Activated T-helper 1 cell treated with anti-CD3 and anti-CD28 coated beads, Interleukin-12 subunit alpha, Interleukin-12 subunit beta, Interleukin-2, Interleukin-4 antibody, amounts not matched to agents 30 ng/mL and 10 ng/mL and 1 ng/mL, durations not matched to agents 14 hours and 24 hours and 36 hours (primary cell): ENCODE results near the gene CYP2A7. TPM values are rescaled to one million over a fixed set of nuclear protein-coding genes. Genes with fewer than 3 reads are reported as not detected.
"Not testable (repeated sequence)": the region's sequence is repeated elsewhere in the genome, so short reads cannot be mapped to it uniquely, and the experiment has no call there.

Source experiments
- DNase-seq: peaks from one replicate; pipeline ENCODE4 v3.0.0; 2021; ENCODE audit warnings: low spot score
- H3K27ac Mint-ChIP-seq: one replicate; pipeline ENCODE4 v1.8.0; 2021; ENCODE audit warnings: mild to moderate bottlenecking, mixed read lengths
- H3K27me3 Mint-ChIP-seq: one replicate; pipeline ENCODE4 v1.8.0; 2022; ENCODE audit warnings: mild to moderate bottlenecking, moderate library complexity, mixed read lengths; ENCODE audit not compliant: insufficient read depth
- H3K36me3 Mint-ChIP-seq: one replicate; pipeline ENCODE4 v1.8.0; 2021; ENCODE audit warnings: low read depth, mixed read lengths
- H3K4me1 Mint-ChIP-seq: one replicate; pipeline ENCODE4 v1.8.0; 2021; ENCODE audit warnings: low read depth, mixed read lengths
- H3K4me3 Mint-ChIP-seq: one replicate; pipeline ENCODE4 v1.8.0; 2021; ENCODE audit warnings: mild to moderate bottlenecking, moderate library complexity, mixed read lengths
- H3K9me3 Mint-ChIP-seq: one replicate; pipeline ENCODE4 v1.8.0; 2021; ENCODE audit warnings: mixed read lengths
- intact Hi-C: fragments of 100-400 bp; cut with micrococcal nuclease; formaldehyde crosslinking; loops from one replicate; pipeline ENCODE4 v1.15.1; 2024
- total RNA-seq: library from RNA; stranded (reverse); gene quantifications from 2 replicates; pipeline ENCODE4 v1.2.3, GENCODE V29; 2022

The CYP2A7 gene
- total RNA-seq, 1 donor from 2014 or later: not detected

DNA sequence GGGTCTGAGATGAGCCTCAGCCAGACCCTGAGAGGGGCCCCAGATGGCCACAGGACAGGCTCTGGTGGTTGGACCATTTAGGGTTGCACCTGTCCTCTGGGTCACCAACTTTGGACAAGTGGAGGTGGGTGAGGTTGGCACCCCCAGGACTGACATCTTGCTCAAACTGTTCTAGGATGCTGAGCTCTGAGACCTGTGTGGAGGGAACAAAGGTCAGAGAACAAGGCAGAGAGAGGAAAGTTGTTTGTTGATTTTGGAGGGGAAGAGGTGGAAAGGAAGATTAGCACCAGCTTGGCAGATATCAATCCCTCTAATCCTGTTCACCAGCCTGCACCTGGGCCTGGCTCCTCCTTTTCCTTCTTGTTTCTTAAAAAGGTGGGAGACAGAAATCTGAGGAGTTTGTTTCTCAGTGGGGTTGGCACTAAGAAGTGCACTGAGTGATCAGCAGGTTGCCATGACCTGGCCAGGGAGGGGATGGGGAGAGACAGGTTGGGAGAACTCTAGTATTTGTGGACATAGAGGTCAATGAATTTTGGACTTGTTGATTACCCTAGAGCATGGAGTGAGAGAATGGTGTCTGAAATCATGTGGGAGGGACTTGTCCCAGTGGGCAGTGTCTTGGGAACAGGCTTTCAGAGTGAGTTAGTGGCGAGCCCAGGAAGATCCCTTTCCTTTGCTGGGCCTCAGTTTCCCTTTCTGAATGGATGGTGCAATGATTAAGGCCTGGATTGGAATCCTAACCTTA lies 2.3 kb upstream of the CYP2A7 start:
- DNase-seq, H3K4me3 Mint-ChIP-seq, H3K27ac Mint-ChIP-seq, H3K36me3 Mint-ChIP-seq, H3K9me3 Mint-ChIP-seq, intact Hi-C loops, H3K4me1 Mint-ChIP-seq: not testable (repeated sequence)
- H3K27me3 Mint-ChIP-seq: peaks cover 25% of the 10 kb centered on the region

DNA sequence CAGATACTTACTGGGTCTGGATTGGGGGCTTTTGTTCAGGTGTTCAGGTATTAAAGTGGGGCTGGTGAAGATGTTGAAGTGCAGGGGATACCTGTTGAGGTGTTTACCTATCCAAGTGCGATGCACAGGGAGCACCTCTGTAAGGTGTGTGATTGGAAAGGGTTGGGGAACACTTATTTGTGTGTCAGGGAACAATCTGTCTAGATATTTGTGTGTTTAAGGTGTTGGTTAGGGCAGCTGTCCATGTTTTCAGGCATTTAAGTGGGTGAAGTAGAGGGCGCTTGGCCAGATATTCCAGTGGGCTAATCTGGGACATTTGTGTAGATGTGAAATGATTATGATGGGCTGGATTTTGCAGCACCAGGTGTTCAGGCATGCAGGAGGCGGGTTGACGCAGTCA lies 2.7 kb downstream of the CYP2A7 start:
- H3K4me3 Mint-ChIP-seq, H3K9me3 Mint-ChIP-seq, H3K36me3 Mint-ChIP-seq, intact Hi-C loops, H3K27ac Mint-ChIP-seq, DNase-seq: not testable (repeated sequence)
- peaks cover 14% of the 10 kb centered on the region for H3K4me1 Mint-ChIP-seq
- peaks cover 27% of the 10 kb centered on the region for H3K27me3 Mint-ChIP-seq

DNA sequence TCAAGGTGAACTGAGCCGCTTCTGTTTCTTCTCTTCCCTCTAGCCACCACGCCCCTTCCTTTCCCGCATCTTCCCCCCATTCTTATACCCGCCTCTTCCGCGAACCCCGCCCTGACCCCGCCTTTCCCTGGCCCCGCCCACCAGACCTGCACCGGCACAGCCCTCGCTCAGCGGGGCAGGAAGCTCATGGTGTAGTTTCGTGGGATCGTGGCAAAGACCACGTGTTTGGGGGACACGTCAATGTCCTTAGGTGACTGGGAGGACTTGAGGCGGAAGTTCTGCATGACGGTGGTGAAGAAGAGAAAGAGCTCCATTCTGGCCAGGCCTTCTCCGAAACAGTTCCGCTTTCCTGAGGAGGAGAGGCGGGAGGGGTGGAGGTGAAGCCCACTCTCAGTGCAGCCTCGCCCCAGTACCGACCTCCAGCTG lies 6.5 kb downstream of the CYP2A7 start:
- DNase-seq: peak; percentile 79
- H3K9me3 Mint-ChIP-seq, H3K36me3 Mint-ChIP-seq: not testable (repeated sequence)
- peak overlapping the region; percentile 70 for H3K27ac Mint-ChIP-seq
- H3K4me1 Mint-ChIP-seq: peaks cover 14% of the 10 kb centered on the region
- H3K4me3 Mint-ChIP-seq: peak overlapping the region; percentile 62
- intact Hi-C loops: loop anchor here (1.0 kb wide), 1 partner anchor 95 kb away; no protein-coding TSS in a partner anchor
- H3K27me3 Mint-ChIP-seq: peaks cover 33% of the 10 kb centered on the region

DNA sequence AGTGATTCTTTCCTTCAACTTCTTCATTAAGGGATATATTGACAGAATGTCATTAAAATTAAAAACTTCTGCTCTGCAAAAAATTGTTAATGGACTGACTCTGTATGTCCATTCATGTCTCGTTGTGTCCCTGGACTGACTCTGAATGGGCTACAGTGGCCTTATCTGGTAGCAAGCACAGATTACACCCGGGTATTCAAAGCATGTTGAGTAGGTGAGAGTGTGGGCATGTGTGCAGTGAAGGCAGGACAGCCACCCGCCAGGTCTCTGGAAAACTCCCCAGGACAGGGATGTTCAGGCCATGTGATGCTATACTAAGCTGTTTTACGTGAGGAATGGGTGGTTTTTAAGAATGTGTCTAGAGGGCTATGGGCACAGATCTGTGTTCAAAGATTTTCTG lies 7.2 kb downstream of the CYP2A7 start:
- Mint-ChIP-seq H3K27me3 (peaks cover 37% of the 10 kb centered on the region), H3K4me1 (peaks cover 14% of the 10 kb centered on the region), H3K4me3 (peak overlapping the region; percentile 62)
- H3K9me3 Mint-ChIP-seq, H3K36me3 Mint-ChIP-seq, H3K27ac Mint-ChIP-seq, DNase-seq: not testable (repeated sequence)
- intact Hi-C loops: loop anchor here (1.0 kb wide), 1 partner anchor 95 kb away; no protein-coding TSS in a partner anchor

DNA sequence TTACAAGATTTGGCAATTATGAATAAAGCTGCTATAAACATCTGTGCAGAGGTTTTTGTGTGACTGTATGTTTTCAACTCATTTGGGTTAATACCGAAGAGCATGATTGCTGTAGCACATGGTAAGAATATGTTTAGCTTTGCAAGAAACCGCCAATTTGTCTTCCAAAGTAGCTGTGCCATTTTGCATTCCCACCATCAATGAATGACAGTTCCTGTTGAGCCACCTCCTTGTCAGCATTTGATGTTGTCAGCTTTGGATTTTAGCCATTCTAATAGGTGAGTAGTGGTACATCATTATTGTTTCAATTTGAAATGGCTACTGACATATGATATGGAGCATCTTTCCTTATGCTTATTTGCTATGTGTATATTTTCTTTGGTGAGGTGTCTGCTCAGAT lies 8.2 kb downstream of the CYP2A7 start:
- intact Hi-C loops, H3K27ac Mint-ChIP-seq, H3K4me3 Mint-ChIP-seq, H3K36me3 Mint-ChIP-seq, H3K9me3 Mint-ChIP-seq, DNase-seq: not testable (repeated sequence)
- peaks cover 14% of the 10 kb centered on the region for H3K4me1 Mint-ChIP-seq
- peaks cover 29% of the 10 kb centered on the region for H3K27me3 Mint-ChIP-seq

DNA sequence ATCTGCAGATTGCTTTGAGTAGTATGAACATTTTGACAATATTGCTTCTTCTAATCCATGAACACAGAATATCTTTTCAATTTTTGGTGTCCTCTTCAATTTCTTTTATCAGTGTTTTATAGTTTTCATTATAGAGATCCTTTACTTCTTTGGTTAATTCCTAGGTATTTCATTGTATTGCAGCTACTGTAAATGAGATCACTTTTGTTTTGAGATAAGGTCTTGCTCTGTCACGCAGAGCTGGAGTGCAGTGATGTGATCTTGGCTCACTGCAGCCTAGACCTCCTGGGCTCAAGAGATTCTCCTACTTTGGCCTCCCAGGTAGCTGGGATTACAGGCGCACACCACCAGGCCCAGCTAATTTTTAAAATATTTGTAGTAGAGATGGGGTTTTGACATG lies 9.8 kb downstream of the CYP2A7 start:
- Mint-ChIP-seq H3K9me3 (no peaks in the 10 kb centered on the region), H3K36me3 (peaks cover 3% of the 10 kb centered on the region), H3K4me1 (peaks cover 14% of the 10 kb centered on the region), H3K4me3 (no peak overlapping the region), H3K27ac (no peak overlapping the region), H3K27me3 (peaks cover 28% of the 10 kb centered on the region)
- DNase-seq: no peak
- intact Hi-C loops: no loop called here

DNA sequence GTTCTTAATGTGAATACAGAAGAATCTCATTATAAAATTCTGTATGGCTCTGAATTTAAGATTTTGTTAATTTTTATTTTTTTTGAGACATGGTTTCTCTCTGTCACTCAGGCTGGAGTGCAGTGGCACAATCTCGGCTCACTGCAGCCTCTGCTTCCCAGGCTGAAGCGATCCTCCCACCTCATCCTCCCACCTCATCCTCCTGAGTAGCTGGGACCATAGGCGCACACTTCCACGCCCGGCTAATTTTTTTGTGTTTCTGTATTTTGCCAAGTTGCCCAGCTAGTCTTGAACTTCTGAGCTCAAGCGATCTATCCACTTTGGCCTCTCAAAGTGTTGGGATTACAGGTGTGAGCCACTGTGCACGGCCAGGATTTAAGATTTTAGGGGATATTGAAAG lies 14.3 kb downstream of the CYP2A7 start:
- Mint-ChIP-seq H3K4me3 (no peak overlapping the region), H3K27me3 (peaks cover 36% of the 10 kb centered on the region), H3K9me3 (no peaks in the 10 kb centered on the region), H3K27ac (no peak overlapping the region), H3K4me1 (no peaks in the 10 kb centered on the region), H3K36me3 (no peaks in the 10 kb centered on the region)
- no peak for DNase-seq
- intact Hi-C loops: no loop called here

DNA sequence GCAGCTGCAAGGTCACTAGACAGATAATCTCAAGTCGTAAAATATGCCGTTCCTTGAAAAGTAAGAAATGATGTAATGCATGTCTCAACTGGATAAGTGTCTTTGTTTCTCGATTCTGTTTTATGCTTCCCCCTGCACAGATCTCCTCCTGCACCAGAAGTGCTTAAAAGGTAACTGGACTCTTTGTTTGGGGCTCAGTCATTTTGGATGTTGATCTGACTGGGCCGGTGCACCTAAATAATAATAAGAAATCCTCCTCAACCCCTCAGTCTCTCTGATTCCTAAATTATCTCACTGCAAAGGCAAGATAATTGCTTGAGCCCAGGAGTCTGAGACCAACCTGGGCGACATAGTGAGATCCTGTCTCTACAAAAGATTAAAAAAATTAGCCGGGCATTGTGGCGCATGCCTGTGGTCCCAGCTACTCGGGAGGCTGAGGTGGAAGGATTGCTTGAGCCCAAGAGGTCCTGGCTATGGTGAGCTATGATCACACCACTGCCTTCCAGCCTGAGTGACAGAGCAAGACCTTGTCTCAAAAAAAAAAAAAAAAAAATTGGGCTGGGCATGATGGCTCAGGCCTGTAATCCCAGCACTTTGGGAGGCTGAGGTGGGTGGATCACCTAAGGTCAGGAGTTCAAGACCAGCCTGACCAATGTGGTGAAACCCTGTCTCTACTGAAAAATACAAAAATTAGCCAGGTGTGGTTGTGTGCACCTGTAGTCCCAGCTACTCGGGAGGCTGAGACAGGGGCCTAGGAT lies 17.1 kb downstream of the CYP2A7 start:
- H3K36me3 Mint-ChIP-seq, H3K4me3 Mint-ChIP-seq, H3K27ac Mint-ChIP-seq: not testable (repeated sequence)

DNA sequence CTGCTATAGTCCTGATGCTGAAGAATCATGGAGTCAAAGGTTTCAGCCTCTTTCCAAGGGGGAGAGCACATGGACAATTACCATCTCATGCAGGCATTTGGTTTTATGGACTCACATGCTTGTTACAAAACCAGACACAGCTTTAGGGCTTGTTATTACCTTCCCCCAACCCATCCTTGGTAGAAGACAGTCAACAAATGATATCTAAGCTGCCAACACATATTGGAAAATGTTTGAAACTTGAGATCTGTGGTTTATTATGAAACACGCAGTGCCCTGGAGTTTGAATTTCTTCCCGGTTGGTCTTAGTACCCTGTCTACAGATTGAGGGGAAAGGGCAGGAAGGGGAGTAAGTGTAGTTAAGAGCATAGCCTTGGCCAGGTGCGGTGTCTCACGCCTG lies 19.2 kb downstream of the CYP2A7 start:
- intact Hi-C loops: no loop called here
- H3K4me1 Mint-ChIP-seq: no peaks in the 10 kb centered on the region
- no peak for DNase-seq
- H3K36me3 Mint-ChIP-seq: no peaks in the 10 kb centered on the region
- peaks cover 29% of the 10 kb centered on the region for H3K27me3 Mint-ChIP-seq
- H3K4me3 Mint-ChIP-seq: no peak overlapping the region
- H3K9me3 Mint-ChIP-seq: no peaks in the 10 kb centered on the region
- no peak overlapping the region for H3K27ac Mint-ChIP-seq

More for the DNA sequence above, 17.1 kb downstream of the CYP2A7 start:
- DNase-seq, H3K9me3 Mint-ChIP-seq, intact Hi-C loops, H3K4me1 Mint-ChIP-seq: not testable (repeated sequence)
- peaks cover 34% of the 10 kb centered on the region for H3K27me3 Mint-ChIP-seq

DNA sequence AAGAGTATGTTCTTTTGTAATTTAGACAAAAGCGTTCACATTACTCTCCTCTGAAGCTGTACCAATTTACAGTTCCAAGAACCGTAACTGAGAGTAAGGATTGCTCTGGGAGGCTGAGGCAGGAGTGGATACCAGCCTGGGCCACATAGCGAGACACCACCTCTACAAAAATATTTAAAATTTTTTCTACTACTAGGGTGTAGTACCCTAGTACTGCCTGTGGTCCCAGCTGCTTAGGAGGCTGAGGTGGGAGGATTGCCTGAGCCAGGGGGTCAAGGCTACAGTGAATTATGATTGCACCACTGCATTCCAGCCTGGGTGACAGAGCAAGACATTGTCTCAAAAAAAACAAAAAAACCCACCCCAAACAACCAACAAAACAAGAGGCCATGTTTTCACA lies 19.7 kb downstream of the CYP2A7 start:
- intact Hi-C loops: no loop called here
- DNase-seq: no peak
- Mint-ChIP-seq H3K27ac (no peak overlapping the region), H3K36me3 (no peaks in the 10 kb centered on the region), H3K9me3 (no peaks in the 10 kb centered on the region), H3K4me3 (no peak overlapping the region), H3K4me1 (no peaks in the 10 kb centered on the region), H3K27me3 (peaks cover 29% of the 10 kb centered on the region)

DNA sequence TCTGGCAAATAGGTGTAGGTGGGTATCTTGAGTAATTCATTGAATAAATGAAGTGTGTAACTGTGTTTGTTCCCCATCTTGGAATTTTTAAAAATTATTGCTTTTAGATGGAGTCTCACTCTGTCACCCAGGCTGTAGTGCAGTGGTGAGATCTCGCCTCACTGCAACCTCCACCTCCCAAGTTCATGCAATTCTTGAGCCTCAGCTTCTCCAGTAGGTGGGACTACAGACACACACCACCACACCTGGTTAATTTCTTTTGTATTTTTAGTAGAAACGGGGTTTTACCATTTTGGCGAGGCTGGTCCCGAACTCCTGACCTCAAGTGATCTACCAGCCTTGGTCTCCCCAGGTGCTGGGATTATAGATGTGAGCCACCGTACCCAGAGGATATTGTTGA lies 23.9 kb downstream of the CYP2A7 start:
- intact Hi-C loops: no loop called here

DNA sequence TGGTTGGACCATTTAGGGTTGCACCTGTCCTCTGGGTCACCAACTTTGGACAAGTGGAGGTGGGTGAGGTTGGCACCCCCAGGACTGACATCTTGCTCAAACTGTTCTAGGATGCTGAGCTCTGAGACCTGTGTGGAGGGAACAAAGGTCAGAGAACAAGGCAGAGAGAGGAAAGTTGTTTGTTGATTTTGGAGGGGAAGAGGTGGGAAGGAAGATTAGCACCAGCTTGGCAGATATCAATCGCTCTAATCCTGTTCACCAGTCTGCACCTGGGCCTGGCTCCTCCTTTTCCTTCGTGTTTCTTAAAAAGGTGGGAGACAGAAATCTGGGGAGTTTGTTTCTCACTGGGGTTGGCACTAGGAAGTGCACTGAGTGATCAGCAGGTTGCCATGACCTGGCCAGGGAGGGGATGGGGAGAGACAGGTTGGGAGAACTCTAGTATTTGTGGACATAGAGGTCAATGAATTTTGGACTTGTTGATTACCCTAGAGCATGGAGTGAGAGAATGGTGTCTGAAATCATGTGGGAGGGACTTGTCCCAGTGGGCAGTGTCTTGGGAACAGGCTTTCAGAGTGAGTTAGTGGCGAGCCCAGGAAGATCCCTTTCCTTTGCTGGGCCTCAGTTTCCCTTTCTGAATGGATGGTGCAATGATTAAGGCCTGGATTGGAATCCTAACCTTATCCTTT lies 29.4 kb downstream of the CYP2A7 start:
- H3K4me1 Mint-ChIP-seq, H3K36me3 Mint-ChIP-seq, DNase-seq, intact Hi-C loops, H3K4me3 Mint-ChIP-seq, H3K27ac Mint-ChIP-seq, H3K9me3 Mint-ChIP-seq: not testable (repeated sequence)
- peaks cover 30% of the 10 kb centered on the region for H3K27me3 Mint-ChIP-seq

More for the DNA sequence above, 23.9 kb downstream of the CYP2A7 start:
- DNase-seq: no peak
- Mint-ChIP-seq H3K27ac (no peak overlapping the region), H3K4me1 (no peaks in the 10 kb centered on the region), H3K9me3 (no peaks in the 10 kb centered on the region), H3K4me3 (no peak overlapping the region), H3K27me3 (peaks cover 19% of the 10 kb centered on the region), H3K36me3 (no peaks in the 10 kb centered on the region)

DNA sequence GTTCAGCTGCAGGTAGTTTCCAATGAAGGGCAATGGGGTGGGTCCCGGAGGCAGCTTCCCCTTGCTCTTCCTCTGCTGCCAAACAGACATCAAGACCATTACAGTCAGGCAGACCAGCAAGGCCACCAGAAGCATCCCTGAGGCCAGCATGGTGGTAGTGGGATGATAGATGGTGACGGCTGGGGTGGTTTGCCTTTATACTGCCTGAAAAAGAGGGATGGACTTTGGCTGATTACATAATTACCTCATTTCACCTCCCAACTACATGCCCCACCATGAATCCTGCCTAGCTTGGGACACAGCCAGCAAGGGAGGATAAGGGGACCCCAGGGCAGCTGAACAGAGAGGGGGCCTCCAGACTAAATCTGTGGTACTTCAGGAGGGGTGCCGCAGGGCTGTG lies 31.8 kb downstream of the CYP2A7 start, which contains the start of gene CYP2A6:
CYP2A6 (minus strand) TSS at position 171 of the 400 bp plus-strand sequence; CDS start at position 150, 21 bp downstream.
- DNase-seq, H3K4me1 Mint-ChIP-seq, H3K27ac Mint-ChIP-seq, intact Hi-C loops, H3K9me3 Mint-ChIP-seq, H3K36me3 Mint-ChIP-seq, H3K4me3 Mint-ChIP-seq: not testable (repeated sequence)
- peaks cover 41% of the 10 kb centered on the region for H3K27me3 Mint-ChIP-seq
